ENCODE data around the gene FBXO24.

Gene FBXO24

GRCh38 chr7:100591596-100591995, 5.5 kb downstream of the FBXO24 start:
- DNase-seq (ENCODE audit: low read depth) = no peak

DNA sequence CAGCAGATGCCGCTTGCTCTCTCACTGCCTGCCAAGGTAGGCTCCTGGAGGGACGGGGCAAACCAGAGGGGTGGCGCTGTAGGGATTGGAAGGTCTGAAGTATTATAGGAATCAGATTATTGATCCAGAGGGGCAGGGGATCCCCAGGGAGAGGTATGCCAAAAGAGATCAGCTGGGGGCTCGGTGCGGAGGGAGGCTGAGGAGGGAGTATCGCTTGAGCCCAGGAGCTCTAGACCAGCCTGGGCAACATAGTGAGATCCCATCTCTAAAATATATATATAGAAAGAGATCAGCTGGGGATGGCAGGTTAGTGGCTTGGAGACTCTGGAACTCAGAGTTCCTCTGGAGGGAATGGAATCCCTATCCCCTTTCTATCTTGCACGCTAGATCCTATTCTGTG, 9.1 kb downstream of the FBXO24 start:
- no peak for DNase-seq (ENCODE audit: low read depth)

- no peak for DNase-seq (ENCODE audit: low read depth)
These were observed 12.3 kb downstream of the FBXO24 start for GRCh38 chr7:100598425-100598824.

- DNase-seq (ENCODE audit: low read depth) = no peak
These were observed 14.0 kb downstream of the FBXO24 start for GRCh38 chr7:100599911-100600729.

DNA sequence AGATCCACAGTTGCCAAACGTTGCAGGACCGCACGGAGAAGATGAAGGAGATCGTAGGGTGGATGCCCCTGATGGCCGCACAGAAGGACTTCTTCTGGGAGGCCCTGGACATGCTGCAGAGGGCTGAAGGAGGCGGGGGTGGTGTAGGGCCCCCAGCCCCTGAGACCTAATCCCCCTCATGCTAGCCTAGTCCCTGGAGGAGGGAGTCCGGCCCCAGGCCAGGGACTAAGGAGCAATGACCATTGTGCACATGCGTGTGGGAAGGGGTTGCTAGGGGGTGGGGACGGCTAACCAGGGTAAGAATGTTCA, 14.6 kb downstream of the FBXO24 start:
- no peak for DNase-seq (ENCODE audit: low read depth)

DNA sequence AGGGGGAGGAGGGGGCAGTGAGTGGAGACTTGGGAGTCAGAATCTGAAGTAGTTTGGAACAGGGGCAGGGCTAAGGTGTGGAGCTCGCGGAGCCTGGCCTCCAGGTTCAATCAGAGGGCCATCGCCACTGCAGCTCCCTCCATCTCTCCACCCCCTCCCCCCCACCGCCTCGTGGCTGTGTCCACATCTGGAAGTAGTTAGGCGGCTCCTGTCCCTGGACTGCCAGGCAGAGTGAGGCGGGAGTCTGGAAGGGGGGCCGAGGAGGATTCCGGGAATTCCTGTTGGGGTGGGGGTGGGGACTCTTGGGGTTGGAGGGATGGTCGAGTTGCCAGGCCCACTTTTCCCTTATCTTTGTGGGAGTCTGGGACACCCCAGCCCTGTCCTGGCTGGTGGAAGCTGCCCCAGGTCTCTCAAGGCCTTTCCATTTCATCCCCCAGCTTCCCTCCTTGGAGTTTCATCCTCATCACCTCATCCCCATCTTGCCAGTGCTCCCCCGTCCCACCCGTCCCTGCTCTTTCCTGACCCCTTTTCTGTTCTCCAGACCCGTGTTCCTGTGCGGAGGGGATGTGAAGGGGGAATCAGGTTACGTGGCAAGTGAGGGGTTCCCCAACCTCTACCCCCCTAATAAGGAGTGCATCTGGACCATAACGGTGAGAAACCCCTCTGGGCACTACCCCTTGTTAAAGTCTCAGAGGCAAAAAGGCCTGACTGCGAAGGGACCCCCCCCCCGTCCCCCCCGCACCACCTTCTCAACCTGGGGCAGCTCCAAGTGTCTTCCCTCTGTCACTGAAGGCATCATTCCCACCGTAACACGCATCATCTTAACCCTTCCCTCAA, 17.0 kb downstream of the FBXO24 start:
- DNase-seq (ENCODE audit: low read depth) = no peak

- DNase-seq (ENCODE audit: low read depth) = no peak
These were observed 17.5 kb downstream of the FBXO24 start for GRCh38 chr7:100603726-100604027.

DNA sequence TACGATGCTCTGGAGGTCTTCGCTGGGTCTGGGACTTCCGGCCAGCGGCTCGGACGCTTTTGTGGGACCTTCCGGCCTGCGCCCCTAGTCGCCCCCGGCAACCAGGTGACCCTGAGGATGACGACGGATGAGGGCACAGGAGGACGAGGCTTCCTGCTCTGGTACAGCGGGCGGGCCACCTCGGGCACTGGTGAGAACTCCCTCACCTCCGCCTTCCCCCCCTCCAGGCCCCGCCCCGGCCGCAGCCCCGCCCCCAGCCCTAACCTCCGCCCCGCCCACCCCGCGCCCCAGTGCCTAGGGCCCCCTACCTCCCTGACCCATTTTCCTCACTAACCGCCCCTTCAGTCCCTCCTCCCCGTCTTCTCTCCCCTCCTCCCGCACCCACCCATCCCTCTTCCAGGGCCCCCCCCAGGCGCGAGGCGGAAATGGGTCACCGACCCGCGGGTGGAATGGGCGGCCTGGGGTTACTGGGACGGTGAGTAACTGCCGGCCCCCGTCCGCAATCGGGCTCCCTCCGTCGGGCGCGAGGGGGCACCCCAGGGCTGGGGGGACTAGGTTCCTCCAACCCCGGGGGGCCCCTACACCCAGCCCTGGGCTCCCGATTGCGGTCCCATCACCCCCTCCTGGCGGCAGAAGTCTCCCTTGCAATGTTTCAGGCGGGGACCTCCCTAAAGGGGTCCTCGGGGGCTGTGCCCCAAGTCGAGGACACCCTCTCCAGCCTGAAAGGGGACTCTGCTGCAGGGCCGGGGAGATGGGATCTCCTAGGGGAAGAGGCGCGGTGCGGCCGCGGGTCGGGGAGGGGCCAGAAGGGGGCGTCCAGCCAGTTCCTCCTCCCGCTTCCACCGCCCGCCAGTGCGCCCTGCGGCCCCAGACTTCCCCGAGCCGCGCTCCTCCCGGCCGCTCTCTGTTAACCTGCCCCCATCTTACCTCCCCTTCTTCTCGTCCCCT, 18.2 kb downstream of the FBXO24 start:
- peak; percentile 58 for DNase-seq (ENCODE audit: low read depth)

DNA sequence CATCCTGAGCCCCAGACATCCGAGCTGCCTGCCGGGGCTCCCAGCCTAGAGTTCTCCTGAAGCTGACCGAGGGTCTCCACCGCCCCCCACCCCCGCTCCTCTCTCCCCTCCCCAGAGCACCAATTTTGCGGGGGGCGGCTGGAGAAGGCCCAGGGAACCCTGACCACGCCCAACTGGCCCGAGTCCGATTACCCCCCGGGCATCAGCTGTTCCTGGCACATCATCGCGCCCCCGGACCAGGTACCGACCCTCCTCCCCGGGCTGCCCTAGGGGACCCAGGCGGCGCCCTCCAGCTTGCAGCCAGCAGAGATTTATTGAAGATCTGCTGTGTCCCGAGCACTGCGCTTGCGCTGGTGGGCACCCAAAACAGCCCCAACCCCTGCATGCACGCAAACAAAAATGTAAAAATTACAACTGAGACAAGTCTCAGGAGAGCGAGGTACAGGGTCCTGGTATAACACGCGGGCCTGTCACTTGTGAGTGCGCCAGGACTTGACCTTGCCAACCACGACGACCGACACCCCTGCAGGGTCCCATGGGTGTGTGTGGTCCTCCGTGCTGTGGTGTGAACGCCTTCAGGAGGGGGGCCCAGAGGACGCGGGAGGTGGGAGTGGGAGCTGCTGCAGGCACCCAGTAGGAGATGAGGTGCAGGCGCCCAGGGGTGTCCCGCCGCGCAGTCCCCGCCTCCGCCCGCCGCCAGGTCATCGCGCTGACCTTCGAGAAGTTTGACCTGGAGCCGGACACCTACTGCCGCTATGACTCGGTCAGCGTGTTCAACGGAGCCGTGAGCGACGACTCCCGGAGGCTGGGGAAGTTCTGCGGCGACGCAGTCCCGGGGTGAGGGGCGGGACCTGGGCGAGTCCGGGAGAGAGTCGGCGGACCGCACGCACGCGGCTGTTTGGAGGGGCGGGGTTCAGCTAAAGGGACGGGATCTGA, 19.1 kb downstream of the FBXO24 start:
- DNase-seq (ENCODE audit: low read depth) = no peak

DNA sequence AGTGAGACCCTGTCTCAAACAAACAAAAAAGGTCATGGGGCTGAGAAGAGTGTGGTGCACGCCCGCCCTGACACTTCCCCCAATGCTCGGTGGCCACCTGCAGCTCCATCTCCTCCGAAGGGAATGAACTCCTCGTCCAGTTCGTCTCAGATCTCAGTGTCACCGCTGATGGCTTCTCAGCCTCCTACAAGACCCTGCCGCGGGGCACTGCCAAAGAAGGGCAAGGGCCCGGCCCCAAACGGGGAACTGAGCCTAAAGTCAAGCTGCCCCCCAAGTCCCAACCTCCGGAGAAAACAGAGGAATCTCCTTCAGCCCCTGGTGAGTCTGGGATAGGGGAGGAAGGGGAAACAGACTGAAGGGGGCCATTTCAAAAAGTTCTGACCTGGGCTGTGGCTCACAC, 20.2 kb downstream of the FBXO24 start:
- no peak for DNase-seq (ENCODE audit: low read depth)

DNA sequence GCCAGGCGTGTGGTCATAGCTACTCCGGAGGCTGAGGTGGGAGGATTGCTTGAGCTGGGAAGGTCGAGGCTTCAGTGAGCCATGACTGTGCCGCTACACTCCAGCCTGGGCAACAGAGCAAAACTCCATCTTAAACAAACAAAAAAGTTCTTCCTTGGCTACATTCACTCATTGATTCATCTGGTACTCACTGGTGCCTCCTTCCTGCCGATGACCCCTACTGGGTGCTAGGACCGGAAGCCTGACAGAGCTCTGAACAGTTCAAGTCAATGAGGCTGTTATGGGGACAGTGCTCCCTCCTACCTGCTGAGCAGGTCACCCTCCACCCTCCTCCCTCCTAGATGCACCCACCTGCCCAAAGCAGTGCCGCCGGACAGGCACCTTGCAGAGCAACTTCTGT, 21.0 kb downstream of the FBXO24 start:
- no peak for DNase-seq (ENCODE audit: low read depth)

DNA sequence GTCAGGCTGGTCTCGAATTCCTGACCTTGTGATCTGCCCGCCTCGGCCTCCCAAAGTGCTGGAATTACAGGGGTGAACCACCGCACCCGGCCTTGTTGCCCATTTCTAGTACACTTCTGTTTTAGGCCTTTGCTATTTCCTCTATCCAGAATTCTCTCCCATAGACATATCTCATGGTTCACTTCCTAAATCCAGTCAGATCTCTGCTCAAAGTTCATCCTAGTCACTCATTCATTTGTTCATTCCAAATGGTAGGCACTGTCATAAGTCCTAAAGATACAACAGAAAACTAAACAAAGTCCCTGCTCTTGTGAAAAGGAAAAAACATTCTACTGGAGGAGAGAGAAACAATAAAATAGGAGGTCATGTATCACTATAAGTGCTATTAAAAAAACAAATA, 23.8 kb downstream of the FBXO24 start:
- DNase-seq (ENCODE audit: low read depth) = no peak

- DNase-seq (ENCODE audit: low read depth) = peak; percentile 97
These were observed 26.0 kb downstream of the FBXO24 start, which contains the start of gene MOSPD3 for GRCh38 chr7:100611983-100612729. Gene MOSPD3 (plus strand): TSS chr7:100612540. CDS start chr7:100612792, 252 bp downstream.

- no peak for DNase-seq (ENCODE audit: low read depth)
These were observed 26.7 kb downstream of the FBXO24 start for GRCh38 chr7:100612730-100613390.

DNA sequence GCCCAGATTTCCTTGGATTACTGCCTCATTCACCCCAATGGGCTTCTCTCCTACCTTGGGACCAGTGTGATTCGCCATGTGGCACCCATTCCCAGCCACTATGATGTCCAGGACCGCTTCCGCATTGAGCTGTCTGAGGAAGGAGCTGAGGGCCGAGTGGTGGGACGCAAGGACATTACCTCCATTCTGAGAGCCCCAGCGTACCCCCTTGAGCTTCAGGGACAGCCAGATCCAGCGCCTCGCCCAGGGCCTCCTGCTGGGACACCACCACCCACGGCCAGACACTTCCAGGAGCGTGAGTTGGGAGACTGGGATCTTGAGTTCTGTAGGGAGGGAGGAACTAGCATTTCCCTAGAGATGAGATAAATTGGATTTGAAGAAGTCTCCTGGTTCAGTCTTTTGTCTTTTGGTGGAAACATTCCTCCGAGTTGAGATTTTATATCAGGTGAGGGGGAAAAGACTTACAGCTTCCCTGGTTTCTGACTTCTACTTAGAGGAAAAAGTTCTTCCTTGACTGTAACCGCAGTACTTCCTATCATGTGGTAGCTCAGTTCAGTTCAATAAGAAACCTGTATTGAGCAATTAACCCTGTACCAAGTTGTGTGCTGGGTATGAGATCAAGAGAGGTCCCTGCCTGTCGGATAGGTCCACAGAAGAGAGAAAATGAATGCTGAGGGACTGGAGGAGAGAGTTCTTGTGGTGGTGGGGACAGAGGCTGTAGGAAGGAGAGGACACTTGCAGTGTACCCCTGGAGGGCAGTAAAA, 27.5 kb downstream of the FBXO24 start:
- no peak for DNase-seq (ENCODE audit: low read depth)

DNA sequence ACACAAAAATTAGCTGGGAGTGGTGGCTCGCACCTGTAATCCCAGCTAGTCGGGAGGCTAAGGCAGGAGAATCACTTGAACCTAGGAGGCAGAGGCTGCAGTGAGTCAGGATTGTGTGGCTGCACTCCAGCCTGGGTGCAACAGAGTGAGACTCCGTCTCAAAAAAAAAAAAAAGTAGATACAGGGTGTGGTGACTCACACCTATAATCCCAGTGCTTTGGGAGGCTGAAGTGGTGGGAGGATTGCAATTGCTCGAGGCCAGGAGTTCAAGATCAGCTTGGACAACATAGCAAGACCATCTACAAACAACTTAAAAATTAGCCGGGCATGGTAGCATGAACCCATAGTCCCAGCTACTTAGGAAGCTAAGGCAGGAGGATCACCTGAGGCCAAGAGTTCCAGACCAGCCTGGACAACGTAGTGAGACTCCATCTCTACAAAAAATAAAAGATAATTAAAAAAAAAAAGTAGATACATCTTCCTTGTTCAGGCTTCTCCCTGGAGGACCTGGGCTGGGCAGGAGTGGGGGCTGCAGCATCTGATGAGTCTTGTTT, 28.3 kb downstream of the FBXO24 start:
- DNase-seq (ENCODE audit: low read depth) = no peak

- no peak for DNase-seq (ENCODE audit: low read depth)
These were observed 34.1 kb downstream of the FBXO24 start for GRCh38 chr7:100620239-100620638.

DNA sequence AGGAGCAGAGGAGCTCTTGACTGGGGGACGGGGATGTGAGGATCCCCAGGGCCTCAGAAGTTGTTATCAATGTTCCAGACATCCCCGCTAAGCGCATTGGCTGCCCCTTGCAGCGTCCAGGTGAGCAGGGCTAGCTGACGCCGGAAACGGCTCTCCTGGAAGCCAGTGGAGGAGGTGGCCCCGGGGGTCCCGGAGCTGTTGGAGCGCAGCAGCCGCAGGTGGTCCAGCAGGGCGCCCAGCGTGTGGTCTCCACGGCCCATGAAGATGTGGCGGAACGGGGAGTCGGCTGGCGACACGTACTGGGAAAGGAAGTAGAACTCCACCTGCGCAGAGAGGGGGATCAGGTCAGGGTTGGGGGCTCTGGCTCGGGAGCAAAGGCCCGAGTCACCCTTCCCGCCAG, 34.7 kb downstream of the FBXO24 start:
- DNase-seq (ENCODE audit: low read depth) = no peak

GRCh38 chr7:100621554-100621953, 35.4 kb downstream of the FBXO24 start:
- no peak for DNase-seq (ENCODE audit: low read depth)
